ENCODE measurements around the gene PDE2A. TPM values are rescaled to one million over a fixed set of nuclear protein-coding genes. Genes with fewer than 3 reads are reported as not detected.

Gene PDE2A
- total RNA-seq, 1 donor: 0.36 TPM

DNA sequence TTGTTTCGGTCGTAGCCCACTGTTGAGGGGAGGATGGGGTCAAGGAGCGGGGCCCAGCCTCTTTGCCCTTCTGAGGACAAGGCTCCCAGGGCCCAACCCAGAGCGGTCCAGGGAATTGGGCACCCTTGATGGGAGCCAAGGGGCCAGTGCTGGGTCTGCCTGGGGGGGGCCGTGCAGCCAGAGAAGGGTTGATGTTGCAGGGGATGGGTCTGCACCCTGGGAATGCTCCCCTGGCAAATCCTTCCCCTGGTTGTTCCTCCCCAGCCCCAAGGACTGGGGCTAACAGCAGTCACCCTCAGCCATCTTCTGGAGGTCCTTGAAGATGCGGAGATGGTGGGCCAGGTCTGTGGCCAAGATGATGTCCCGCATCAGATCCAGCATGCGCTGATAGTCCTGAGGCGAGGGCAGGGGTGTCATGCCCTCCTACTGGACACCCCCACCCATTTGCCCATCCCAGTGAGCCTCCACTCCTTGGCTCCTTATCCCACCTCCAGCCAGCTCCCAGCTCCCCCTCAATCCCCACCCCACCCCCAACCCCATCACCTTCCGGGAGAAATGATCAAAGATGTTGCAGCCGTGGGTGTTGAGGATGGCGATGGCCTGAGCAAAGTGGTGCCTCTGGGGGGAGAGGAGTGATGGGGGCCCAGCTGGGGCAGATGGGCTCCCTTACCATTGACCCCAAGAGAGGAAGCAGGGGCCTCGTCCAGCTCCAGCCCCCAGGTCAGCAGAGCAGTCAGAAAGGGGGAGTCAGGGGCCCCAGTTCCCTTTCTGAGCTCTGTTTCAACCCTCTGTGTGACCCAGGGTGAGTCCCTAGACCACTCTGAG is 95.0 kb downstream of the PDE2A start:
- H3K27me3 ChIP-seq (ENCODE audit: insufficient read depth, low read length): peaks cover 28% of the 10 kb centered on the region

DNA sequence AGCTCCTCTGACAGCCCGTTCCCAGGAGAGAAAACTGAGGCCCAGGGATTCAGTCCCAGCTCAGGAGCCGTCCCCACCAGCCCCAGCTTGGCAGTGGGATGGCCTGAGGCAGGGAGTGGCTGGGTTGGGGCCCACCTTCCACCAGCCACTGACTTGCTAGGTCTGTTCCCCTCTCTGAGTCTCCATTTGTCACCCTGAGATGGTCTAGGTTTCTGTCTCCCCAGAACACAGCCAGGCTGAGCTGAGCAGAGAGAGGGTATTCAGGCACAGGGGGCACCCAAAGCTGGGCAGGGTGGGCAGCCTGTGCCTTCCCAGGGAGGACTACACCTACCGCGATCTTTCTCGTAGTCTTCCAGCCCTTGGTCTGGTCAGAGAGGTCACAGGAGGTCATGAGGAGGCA is 95.7 kb downstream of the PDE2A start:
- H2AFZ ChIP-seq (ENCODE audit: low read length): no peak overlapping the region

More for the DNA sequence above, 95.0 kb downstream of the PDE2A start:
- peak; percentile 80 for DNase-seq (ENCODE audit: insufficient read length, low spot score, missing footprints)
- Histone ChIP-seq H4K20me1 (ENCODE audit: insufficient read depth, low read length) (no peaks in the 10 kb centered on the region), H3K36me3 (ENCODE audit: insufficient read depth, low read length) (no peaks in the 10 kb centered on the region), H3K4me3 (ENCODE audit: insufficient read depth, low read length) (no peak overlapping the region), H3K27ac (ENCODE audit: low read depth, low read length) (no peak overlapping the region), H3K4me2 (ENCODE audit: insufficient read depth, low read length) (no peak overlapping the region), H3K4me1 (ENCODE audit: insufficient read depth, low read length) (no peaks in the 10 kb centered on the region), H2AFZ (ENCODE audit: low read length) (no peak overlapping the region), H3K9me3 (ENCODE audit: low read depth, low read length) (no peaks in the 10 kb centered on the region), H3K79me2 (ENCODE audit: insufficient read depth, low read length) (no peaks in the 10 kb centered on the region)
- TF ChIP-seq, protein P1, sequence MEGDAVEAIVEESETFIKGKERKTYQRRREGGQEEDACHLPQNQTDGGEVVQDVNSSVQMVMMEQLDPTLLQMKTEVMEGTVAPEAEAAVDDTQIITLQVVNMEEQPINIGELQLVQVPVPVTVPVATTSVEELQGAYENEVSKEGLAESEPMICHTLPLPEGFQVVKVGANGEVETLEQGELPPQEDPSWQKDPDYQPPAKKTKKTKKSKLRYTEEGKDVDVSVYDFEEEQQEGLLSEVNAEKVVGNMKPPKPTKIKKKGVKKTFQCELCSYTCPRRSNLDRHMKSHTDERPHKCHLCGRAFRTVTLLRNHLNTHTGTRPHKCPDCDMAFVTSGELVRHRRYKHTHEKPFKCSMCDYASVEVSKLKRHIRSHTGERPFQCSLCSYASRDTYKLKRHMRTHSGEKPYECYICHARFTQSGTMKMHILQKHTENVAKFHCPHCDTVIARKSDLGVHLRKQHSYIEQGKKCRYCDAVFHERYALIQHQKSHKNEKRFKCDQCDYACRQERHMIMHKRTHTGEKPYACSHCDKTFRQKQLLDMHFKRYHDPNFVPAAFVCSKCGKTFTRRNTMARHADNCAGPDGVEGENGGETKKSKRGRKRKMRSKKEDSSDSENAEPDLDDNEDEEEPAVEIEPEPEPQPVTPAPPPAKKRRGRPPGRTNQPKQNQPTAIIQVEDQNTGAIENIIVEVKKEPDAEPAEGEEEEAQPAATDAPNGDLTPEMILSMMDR (IDR thresholded peaks at IDR 0.05; ENCODE audit: extremely low read depth, low read depth, low read length): no peak

DNA sequence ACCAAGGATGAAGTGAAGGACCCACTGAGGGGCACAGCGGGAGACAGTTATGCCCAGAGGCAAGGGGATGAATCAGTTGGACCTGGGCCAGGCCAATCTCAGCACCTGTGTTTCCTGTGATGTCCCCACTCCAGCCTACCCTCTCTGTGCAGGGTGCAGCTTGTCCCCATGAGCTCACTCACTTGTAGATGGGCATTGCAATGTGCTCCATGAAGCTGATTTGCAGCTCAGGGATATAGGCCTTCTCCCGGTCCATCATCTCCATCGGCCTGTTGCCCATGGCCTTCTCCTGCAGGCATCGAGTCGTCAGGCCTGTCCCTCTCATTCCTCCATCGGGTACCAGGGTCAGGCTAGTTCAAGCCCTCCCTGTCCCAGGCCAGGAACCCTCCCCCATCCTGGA is 96.2 kb downstream of the PDE2A start:
- TF ChIP-seq, protein P1 (IDR thresholded peaks at IDR 0.05; ENCODE audit: extremely low read depth, low read depth, low read length): no peak
- Histone ChIP-seq H3K79me2 (ENCODE audit: insufficient read depth, low read length) (no peaks in the 10 kb centered on the region), H3K27me3 (ENCODE audit: insufficient read depth, low read length) (peaks cover 20% of the 10 kb centered on the region), H3K27ac (ENCODE audit: low read depth, low read length) (no peak overlapping the region), H3K36me3 (ENCODE audit: insufficient read depth, low read length) (no peaks in the 10 kb centered on the region), H3K4me3 (ENCODE audit: insufficient read depth, low read length) (no peak overlapping the region), H3K9me3 (ENCODE audit: low read depth, low read length) (no peaks in the 10 kb centered on the region), H2AFZ (ENCODE audit: low read length) (no peak overlapping the region), H3K4me1 (ENCODE audit: insufficient read depth, low read length) (no peaks in the 10 kb centered on the region), H4K20me1 (ENCODE audit: insufficient read depth, low read length) (no peaks in the 10 kb centered on the region), H3K4me2 (ENCODE audit: insufficient read depth, low read length) (no peak overlapping the region)
- no peak for DNase-seq (ENCODE audit: insufficient read length, low spot score, missing footprints)

More for the DNA sequence above, 95.7 kb downstream of the PDE2A start:
- Histone ChIP-seq H3K79me2 (ENCODE audit: insufficient read depth, low read length) (no peaks in the 10 kb centered on the region), H3K9me3 (ENCODE audit: low read depth, low read length) (no peaks in the 10 kb centered on the region), H3K27me3 (ENCODE audit: insufficient read depth, low read length) (peaks cover 22% of the 10 kb centered on the region), H4K20me1 (ENCODE audit: insufficient read depth, low read length) (no peaks in the 10 kb centered on the region), H3K4me1 (ENCODE audit: insufficient read depth, low read length) (no peaks in the 10 kb centered on the region), H3K4me2 (ENCODE audit: insufficient read depth, low read length) (no peak overlapping the region), H3K27ac (ENCODE audit: low read depth, low read length) (no peak overlapping the region), H3K4me3 (ENCODE audit: insufficient read depth, low read length) (no peak overlapping the region), H3K36me3 (ENCODE audit: insufficient read depth, low read length) (no peaks in the 10 kb centered on the region)
- TF ChIP-seq, protein P1 (IDR thresholded peaks at IDR 0.05; ENCODE audit: extremely low read depth, low read depth, low read length): no peak
- peak; percentile 69 for DNase-seq (ENCODE audit: insufficient read length, low spot score, missing footprints)

DNA sequence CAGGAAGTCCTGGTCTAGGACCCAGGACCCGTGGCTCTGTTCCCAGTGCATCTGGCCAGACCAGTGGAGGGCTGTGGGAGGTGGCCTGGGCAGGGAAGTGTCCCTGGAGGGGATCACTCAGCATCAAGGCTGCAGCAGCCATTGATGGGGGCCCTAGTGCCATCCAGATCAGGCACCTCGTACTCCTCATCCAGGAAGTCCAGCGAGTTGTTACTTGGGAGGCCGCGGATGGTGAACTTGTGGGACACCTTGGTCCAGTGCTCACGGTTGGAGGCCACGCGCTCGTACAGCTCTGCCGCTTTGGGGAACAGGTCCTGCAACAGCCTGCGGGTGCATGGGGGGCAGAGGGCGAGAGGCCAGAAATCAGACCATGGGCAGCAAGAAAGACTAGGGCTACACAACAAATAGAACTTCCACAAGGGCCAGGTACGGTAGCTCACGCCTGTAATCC is 96.9 kb downstream of the PDE2A start:
- no peaks in the 10 kb centered on the region for H3K9me3 ChIP-seq (ENCODE audit: low read depth, low read length)
- H4K20me1 ChIP-seq (ENCODE audit: insufficient read depth, low read length): no peaks in the 10 kb centered on the region
- H3K27ac ChIP-seq (ENCODE audit: low read depth, low read length): no peak overlapping the region
- no peaks in the 10 kb centered on the region for H3K4me1 ChIP-seq (ENCODE audit: insufficient read depth, low read length)
- no peaks in the 10 kb centered on the region for H3K36me3 ChIP-seq (ENCODE audit: insufficient read depth, low read length)
- TF ChIP-seq, protein P1 (IDR thresholded peaks at IDR 0.05; ENCODE audit: extremely low read depth, low read depth, low read length): no peak
- no peak overlapping the region for H3K4me2 ChIP-seq (ENCODE audit: insufficient read depth, low read length)
- H3K27me3 ChIP-seq (ENCODE audit: insufficient read depth, low read length): peaks cover 17% of the 10 kb centered on the region
- peak; percentile 73 for DNase-seq (ENCODE audit: insufficient read length, low spot score, missing footprints)
- H3K4me3 ChIP-seq (ENCODE audit: insufficient read depth, low read length): no peak overlapping the region
- H3K79me2 ChIP-seq (ENCODE audit: insufficient read depth, low read length): no peaks in the 10 kb centered on the region
- no peak overlapping the region for H2AFZ ChIP-seq (ENCODE audit: low read length)
